Mesendoderm (in vitro differentiated cells): ENCODE measurements around the gene CYP26C1.

Experiments used
- DNase-seq: peaks from one replicate; pipeline ENCODE4 v3.0.0; 2013
- H2AK5ac ChIP-seq: 2 replicates; pipeline ENCODE4 v1.6.1; 2013; ENCODE audit warnings: low read length, inconsistent platforms
- H2BK120ac ChIP-seq: 2 replicates; pipeline ENCODE4 v1.6.1; 2013; ENCODE audit warnings: low read depth, mild to moderate bottlenecking, low read length, moderate library complexity, mixed read lengths
- H2BK15ac ChIP-seq: replicated peaks from 2 replicates; pipeline ENCODE4 v1.6.1; 2013; ENCODE audit warnings: low read depth, mild to moderate bottlenecking, moderate library complexity
- H2BK5ac ChIP-seq: 2 replicates; pipeline ENCODE4 v1.6.1; 2013; ENCODE audit warnings: low read length, inconsistent platforms
- H3K18ac ChIP-seq: 2 replicates; pipeline ENCODE4 v1.6.1; 2013; ENCODE audit warnings: mild to moderate bottlenecking, low read length, mixed read lengths
- H3K23ac ChIP-seq: one replicate; pipeline ENCODE4 v1.6.1; 2013; ENCODE audit warnings: low read length
- H3K27ac ChIP-seq: 2 replicates; pipeline ENCODE4 v1.5.1; 2013; ENCODE audit warnings: low read depth, mild to moderate bottlenecking, inconsistent platforms, low read length, moderate library complexity
- H3K27me3 ChIP-seq: 2 replicates; pipeline ENCODE4 v1.6.1; 2013; ENCODE audit warnings: low read length, control low read depth, mild to moderate bottlenecking, inconsistent platforms; ENCODE audit not compliant: insufficient read depth, poor library complexity
- H3K36me3 ChIP-seq: 2 replicates; pipeline ENCODE4 v1.6.1; 2013; ENCODE audit warnings: low read length, inconsistent platforms; ENCODE audit not compliant: control insufficient read depth, insufficient read depth
- H3K4ac ChIP-seq: one replicate; pipeline ENCODE4 v1.6.1; 2013; ENCODE audit warnings: low read depth, mild to moderate bottlenecking, low read length, moderate library complexity
- H3K4me1 ChIP-seq: 2 replicates; pipeline ENCODE4 v1.6.1; 2013; ENCODE audit warnings: low read depth, low read length, inconsistent platforms; ENCODE audit not compliant: control insufficient read depth
- H3K4me2 ChIP-seq: 2 replicates; pipeline ENCODE4 v1.6.1; 2013; ENCODE audit warnings: low read length
- H3K4me3 ChIP-seq: 2 replicates; pipeline ENCODE4 v1.5.1; 2013; ENCODE audit warnings: mild to moderate bottlenecking, low read length
- H3K56ac ChIP-seq: one replicate; pipeline ENCODE4 v1.6.1; 2013; ENCODE audit warnings: low read length
- H3K79me1 ChIP-seq: 2 replicates; pipeline ENCODE4 v1.6.1; 2013; ENCODE audit warnings: low read length, inconsistent platforms
- H3K79me2 ChIP-seq: 2 replicates; pipeline ENCODE4 v1.6.1; 2013; ENCODE audit warnings: mild to moderate bottlenecking, low read length; ENCODE audit not compliant: control insufficient read depth, insufficient read depth
- H3K9ac ChIP-seq: 2 replicates; pipeline ENCODE4 v1.6.1; 2013; ENCODE audit warnings: low read length, inconsistent platforms
- H4K5ac ChIP-seq: one replicate; pipeline ENCODE4 v1.6.1; 2013; ENCODE audit warnings: low read length
- H4K8ac ChIP-seq: one replicate; pipeline ENCODE4 v1.6.1; 2013; ENCODE audit warnings: low read depth, mild to moderate bottlenecking, control low read depth, low read length, moderate library complexity
- WGBS: extraction: QIAGEN DNeasy Blood & Tissue Kit; methylation state at CpG from one replicate; pipeline ENCODE4 v1.1.7; 2013; ENCODE audit warnings: low lambda C conversion rate, missing lambda C conversion rate; ENCODE audit not compliant: insufficient coverage; ENCODE audit errors: extremely low coverage; 5-methylcytosine and 5-hydroxymethylcytosine counted together

CYP26C1 gene

GRCh38 chr10:93074147-93074596, 13.6 kb downstream of the CYP26C1 start:
- peak overlapping the region; percentile 98 for H3K23ac ChIP-seq
- peak overlapping the region; percentile 98 for H3K56ac ChIP-seq
- peak overlapping the region; percentile 97 for H3K9ac ChIP-seq
- no peak overlapping the region for H2BK15ac ChIP-seq
- H3K79me1 ChIP-seq: peaks cover 3% of the 10 kb centered on the region
- no peak overlapping the region for H2AK5ac ChIP-seq
- H3K4ac ChIP-seq: peak overlapping the region; percentile 44
- peaks cover 5% of the 10 kb centered on the region for H3K36me3 ChIP-seq
- H3K27ac ChIP-seq: peak overlapping the region; percentile 59
- peak overlapping the region; percentile 31 for H2BK120ac ChIP-seq
- peaks cover 15% of the 10 kb centered on the region for H3K79me2 ChIP-seq
- no peaks in the 10 kb centered on the region for H3K4me1 ChIP-seq
- no peak overlapping the region for H4K8ac ChIP-seq
- H3K4me3 ChIP-seq: peak overlapping the region; percentile 88
- H3K4me2 ChIP-seq: peak overlapping the region; percentile 70
- WGBS: no CpG with 5 or more reads among the region's 40 CpGs
- peaks cover 42% of the 10 kb centered on the region for H3K27me3 ChIP-seq
- peak overlapping the region; percentile 69 for H2BK5ac ChIP-seq
- H3K18ac ChIP-seq: peak overlapping the region; percentile 47
- DNase-seq: peak; percentile 67
- H4K5ac ChIP-seq: no peak overlapping the region

DNA sequence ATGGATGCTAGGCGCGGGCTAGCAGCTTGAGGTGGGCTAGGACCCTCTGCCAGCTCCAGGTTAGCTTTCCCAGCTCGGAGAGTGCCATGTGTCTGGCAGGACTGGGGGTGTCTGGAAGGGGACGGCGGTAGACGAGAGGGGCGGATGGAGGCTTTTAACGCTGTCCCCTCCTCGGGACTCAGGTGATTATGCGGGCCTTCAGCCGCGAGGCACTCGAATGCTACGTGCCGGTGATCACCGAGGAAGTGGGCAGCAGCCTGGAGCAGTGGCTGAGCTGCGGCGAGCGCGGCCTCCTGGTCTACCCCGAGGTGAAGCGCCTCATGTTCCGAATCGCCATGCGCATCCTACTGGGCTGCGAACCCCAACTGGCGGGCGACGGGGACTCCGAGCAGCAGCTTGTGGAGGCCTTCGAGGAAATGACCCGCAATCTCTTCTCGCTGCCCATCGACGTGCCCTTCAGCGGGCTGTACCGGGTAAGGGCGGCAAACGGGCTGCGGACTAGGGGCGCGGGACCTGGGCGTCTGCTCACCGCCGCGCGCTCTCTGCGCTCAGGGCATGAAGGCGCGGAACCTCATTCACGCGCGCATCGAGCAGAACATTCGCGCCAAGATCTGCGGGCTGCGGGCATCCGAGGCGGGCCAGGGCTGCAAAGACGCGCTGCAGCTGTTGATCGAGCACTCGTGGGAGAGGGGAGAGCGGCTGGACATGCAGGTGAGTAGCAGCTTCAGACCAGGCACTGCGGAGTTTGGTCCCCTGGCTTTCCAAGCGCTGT, 14.2 kb downstream of the CYP26C1 start:
- H2BK5ac ChIP-seq: peak overlapping the region; percentile 69
- H3K27ac ChIP-seq: peak overlapping the region; percentile 59
- peaks cover 5% of the 10 kb centered on the region for H3K36me3 ChIP-seq
- H3K79me2 ChIP-seq: peaks cover 15% of the 10 kb centered on the region
- peak overlapping the region; percentile 47 for H3K18ac ChIP-seq
- H3K4me3 ChIP-seq: peak overlapping the region; percentile 88
- no peak overlapping the region for H4K8ac ChIP-seq
- H3K4ac ChIP-seq: peak overlapping the region; percentile 6
- no peak overlapping the region for H2AK5ac ChIP-seq
- no peak overlapping the region for H2BK120ac ChIP-seq
- peaks cover 3% of the 10 kb centered on the region for H3K79me1 ChIP-seq
- peak overlapping the region; percentile 70 for H3K4me2 ChIP-seq
- no peak overlapping the region for H2BK15ac ChIP-seq
- no peaks in the 10 kb centered on the region for H3K4me1 ChIP-seq
- no CpG with 5 or more reads among the region's 67 CpGs for WGBS
- H3K23ac ChIP-seq: peak overlapping the region; percentile 98
- H3K56ac ChIP-seq: peak overlapping the region; percentile 98
- H3K27me3 ChIP-seq: peaks cover 38% of the 10 kb centered on the region
- H4K5ac ChIP-seq: no peak overlapping the region
- DNase-seq: no peak
- H3K9ac ChIP-seq: peak overlapping the region; percentile 97

DNA sequence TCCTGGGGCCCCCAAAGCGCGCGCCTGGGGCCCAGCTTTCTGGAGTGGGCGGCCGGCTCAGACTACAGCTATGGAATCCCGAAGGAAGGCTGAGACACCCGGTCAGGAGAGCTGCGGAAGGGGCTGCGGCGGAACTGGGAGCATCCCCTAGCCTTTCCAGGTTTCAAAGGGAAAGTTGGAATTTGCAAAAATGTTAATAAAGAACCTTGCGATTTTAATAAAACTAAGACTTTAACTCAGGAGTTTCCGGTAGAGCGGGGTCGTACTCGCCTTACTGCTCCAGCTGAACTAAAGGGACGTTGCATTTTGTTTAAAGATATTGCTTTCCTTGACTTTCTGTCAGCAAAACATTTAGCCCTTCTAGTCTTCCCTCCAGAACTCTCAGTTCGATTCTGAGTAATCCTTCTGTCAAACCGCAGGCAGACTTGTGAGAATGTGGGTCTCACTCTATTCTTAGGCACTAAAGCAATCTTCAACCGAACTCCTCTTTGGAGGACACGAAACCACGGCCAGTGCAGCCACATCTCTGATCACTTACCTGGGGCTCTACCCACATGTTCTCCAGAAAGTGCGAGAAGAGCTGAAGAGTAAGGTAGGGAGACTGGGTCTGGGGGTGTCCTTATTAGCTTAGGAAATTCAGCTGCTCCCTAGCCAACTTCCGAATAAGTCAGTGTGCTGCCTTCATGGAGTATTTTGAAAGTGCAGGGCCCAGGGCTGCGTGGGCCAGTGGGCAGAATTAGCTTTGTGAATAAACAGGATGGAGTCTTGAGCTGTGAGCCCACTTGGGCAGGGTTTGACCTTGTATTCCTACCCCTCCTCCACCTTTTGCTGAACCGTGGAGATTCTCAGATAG, 15.0 kb downstream of the CYP26C1 start:
- peaks cover 31% of the 10 kb centered on the region for H3K27me3 ChIP-seq
- H3K36me3 ChIP-seq: peaks cover 5% of the 10 kb centered on the region
- peak overlapping the region; percentile 98 for H3K23ac ChIP-seq
- WGBS: no CpG with 5 or more reads among the region's 25 CpGs
- no peak for DNase-seq
- H3K79me1 ChIP-seq: peaks cover 3% of the 10 kb centered on the region
- H2AK5ac ChIP-seq: no peak overlapping the region
- peaks cover 15% of the 10 kb centered on the region for H3K79me2 ChIP-seq
- peak overlapping the region; percentile 59 for H3K27ac ChIP-seq
- peak overlapping the region; percentile 30 for H4K8ac ChIP-seq
- peak overlapping the region; percentile 70 for H3K4me2 ChIP-seq
- peak overlapping the region; percentile 97 for H3K9ac ChIP-seq
- peak overlapping the region; percentile 88 for H3K4me3 ChIP-seq
- no peak overlapping the region for H2BK5ac ChIP-seq
- no peak overlapping the region for H4K5ac ChIP-seq
- H3K4me1 ChIP-seq: no peaks in the 10 kb centered on the region
- H2BK15ac ChIP-seq: no peak overlapping the region
- peak overlapping the region; percentile 39 for H3K4ac ChIP-seq
- H2BK120ac ChIP-seq: no peak overlapping the region
- peak overlapping the region; percentile 98 for H3K56ac ChIP-seq
- peak overlapping the region; percentile 71 for H3K18ac ChIP-seq

DNA sequence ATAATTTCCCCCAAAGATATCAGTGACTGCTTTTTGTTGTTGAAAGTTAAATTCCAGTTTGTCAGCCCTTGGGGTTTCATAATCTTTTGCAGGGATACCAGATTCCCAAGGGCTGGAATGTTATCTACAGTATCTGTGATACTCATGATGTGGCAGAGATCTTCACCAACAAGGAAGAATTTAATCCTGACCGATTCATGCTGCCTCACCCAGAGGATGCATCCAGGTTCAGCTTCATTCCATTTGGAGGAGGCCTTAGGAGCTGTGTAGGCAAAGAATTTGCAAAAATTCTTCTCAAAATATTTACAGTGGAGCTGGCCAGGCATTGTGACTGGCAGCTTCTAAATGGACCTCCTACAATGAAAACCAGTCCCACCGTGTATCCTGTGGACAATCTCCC, 16.3 kb downstream of the CYP26C1 start:
- Histone ChIP-seq H3K79me1 (peaks cover 3% of the 10 kb centered on the region), H3K4me3 (peak overlapping the region; percentile 7), H2BK5ac (no peak overlapping the region), H3K18ac (no peak overlapping the region), H3K4me1 (no peaks in the 10 kb centered on the region), H2BK15ac (no peak overlapping the region), H3K56ac (peak overlapping the region; percentile 17), H3K4me2 (peak overlapping the region; percentile 6), H4K8ac (no peak overlapping the region), H3K4ac (no peak overlapping the region), H3K27ac (peak overlapping the region; percentile 5), H3K27me3 (peaks cover 24% of the 10 kb centered on the region), H2AK5ac (no peak overlapping the region), H2BK120ac (no peak overlapping the region), H3K23ac (no peak overlapping the region), H3K9ac (peak overlapping the region; percentile 97), H4K5ac (no peak overlapping the region), H3K79me2 (peaks cover 15% of the 10 kb centered on the region), H3K36me3 (peaks cover 5% of the 10 kb centered on the region)
- WGBS: no CpG with 5 or more reads among the region's 2 CpGs
- peak; percentile 77 for DNase-seq

DNA sequence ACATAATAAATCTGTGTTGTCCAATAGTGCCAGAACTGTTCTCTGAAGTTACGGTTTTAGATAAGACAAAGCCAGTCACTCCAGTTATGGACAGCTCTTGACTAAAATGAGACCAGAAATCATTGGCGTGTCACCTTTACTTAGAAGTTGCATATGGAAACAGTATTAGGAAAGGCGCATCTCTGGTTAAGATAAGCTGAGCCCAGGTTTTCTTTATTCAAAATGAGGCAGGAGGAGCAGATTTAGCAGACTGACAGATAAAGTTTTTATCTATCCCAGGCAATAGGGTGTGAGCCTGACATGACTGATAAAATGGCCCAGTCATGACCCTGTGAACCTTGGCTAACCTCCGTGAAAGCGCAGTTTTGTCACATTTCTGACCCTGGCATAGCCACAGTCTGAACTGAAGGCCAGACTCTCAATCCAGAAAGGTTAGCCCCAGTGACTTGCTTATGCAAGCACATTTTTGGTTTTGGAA, 17.3 kb downstream of the CYP26C1 start:
- no peak overlapping the region for H3K4ac ChIP-seq
- H3K4me1 ChIP-seq: no peaks in the 10 kb centered on the region
- no peak overlapping the region for H3K23ac ChIP-seq
- DNase-seq: peak; percentile 76
- H2BK120ac ChIP-seq: no peak overlapping the region
- peaks cover 13% of the 10 kb centered on the region for H3K27me3 ChIP-seq
- peaks cover 15% of the 10 kb centered on the region for H3K79me2 ChIP-seq
- H3K4me3 ChIP-seq: no peak overlapping the region
- peaks cover 5% of the 10 kb centered on the region for H3K36me3 ChIP-seq
- no peak overlapping the region for H3K18ac ChIP-seq
- H2AK5ac ChIP-seq: no peak overlapping the region
- no peak overlapping the region for H2BK15ac ChIP-seq
- H3K9ac ChIP-seq: no peak overlapping the region
- no peak overlapping the region for H4K8ac ChIP-seq
- H3K4me2 ChIP-seq: no peak overlapping the region
- H4K5ac ChIP-seq: no peak overlapping the region
- WGBS: no CpG with 5 or more reads among the region's 5 CpGs
- no peak overlapping the region for H2BK5ac ChIP-seq
- H3K79me1 ChIP-seq: peaks cover 3% of the 10 kb centered on the region
- peak overlapping the region; percentile 31 for H3K27ac ChIP-seq
- H3K56ac ChIP-seq: no peak overlapping the region
